Measurements from ENCODE around the gene KIAA1958. TPM values are rescaled to one million over a fixed set of nuclear protein-coding genes. Genes with fewer than 3 reads are reported as not detected.
"Not testable (repeated sequence)": the region's sequence is repeated elsewhere in the genome, so short reads cannot be mapped to it uniquely, and the experiment has no call there.

Gene KIAA1958
- polyA plus RNA-seq, 1 donor from 2014 or later, result 0.98 TPM

DNA sequence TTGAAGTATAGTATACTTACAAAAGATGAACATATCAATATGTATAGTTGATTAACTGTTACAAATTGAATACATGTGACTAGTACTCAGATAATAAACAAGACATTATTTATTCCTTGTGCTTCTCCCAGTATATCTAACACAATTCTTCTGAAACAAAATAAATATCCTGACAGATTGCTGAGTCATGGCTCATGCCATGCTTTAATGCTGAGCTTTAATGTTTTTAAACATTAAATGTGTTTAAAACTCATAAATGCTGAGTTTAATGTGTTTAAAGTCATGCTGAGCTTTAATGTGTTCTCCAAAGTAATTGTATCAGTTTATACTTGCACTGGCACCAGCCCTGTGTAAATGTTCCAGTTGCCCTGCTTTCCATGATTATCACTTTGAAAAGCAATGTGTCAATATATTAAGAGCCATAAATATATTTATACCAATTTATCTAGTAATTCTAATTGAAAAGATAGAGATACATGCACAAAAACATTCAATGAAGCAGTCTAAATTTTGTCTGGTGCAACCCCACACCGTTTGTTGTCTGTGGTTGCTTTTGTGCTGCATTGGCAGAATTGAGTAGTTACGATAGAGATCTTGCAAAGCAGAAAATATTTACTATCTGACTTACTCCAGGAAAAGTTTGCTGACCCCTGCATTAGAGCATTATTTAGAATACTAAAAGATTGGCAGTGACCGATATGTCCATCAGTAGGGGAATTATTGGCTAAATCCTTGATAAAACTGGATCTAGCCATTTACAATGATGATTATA is 15.7 kb downstream of the KIAA1958 start:
- no peaks in the 10 kb centered on the region for H3K27me3 Mint-ChIP-seq
- H3K4me1 Mint-ChIP-seq, result no peaks in the 10 kb centered on the region
- H3K36me3 Mint-ChIP-seq, result peaks cover 4% of the 10 kb centered on the region
- H3K9me3 Mint-ChIP-seq, result no peaks in the 10 kb centered on the region
- H3K4me3 Mint-ChIP-seq, result no peak overlapping the region
- peak overlapping the region in 1 of 3 donors; percentile 39 for H3K27ac Mint-ChIP-seq

DNA sequence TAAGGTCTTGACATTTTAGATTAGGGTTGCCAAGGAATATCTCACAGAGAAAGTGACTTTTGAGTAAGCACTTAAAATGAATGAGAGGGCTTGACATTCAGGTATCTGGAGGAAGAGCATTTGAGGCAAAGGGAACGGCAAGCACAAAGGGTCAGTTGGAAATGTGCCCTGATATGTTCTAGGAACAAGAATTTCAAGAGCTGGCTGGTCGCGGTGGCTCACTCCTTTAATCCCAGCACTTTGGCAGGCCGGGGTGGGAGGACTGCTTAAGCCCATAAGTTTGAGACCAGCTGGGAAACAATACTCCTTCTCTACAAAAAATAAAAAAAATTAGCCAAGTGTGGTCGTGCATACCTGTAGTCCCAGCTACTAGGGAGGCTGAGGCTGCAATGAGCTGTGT is 16.5 kb downstream of the KIAA1958 start:
- Mint-ChIP-seq H3K27ac (no peak overlapping the region), H3K9me3 (no peaks in the 10 kb centered on the region)

DNA sequence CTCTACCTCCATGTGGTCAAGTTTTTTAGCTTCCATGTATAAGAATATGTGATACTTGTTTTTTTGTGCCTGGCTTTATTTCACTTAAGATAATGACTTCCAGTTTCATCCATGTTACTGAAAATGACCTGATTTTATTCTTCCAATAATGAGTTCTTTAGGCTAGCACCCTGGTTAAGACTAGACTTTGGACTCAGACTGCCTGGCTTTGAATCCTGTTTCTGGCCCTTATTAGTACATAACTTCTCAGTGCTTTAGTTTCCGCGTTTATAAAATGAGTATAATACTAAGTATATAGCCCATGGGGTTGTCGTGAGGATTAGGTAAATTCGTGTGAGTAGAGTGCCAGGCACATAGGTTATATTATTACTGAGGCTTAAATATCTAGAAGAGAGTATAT is 18.5 kb downstream of the KIAA1958 start:
- Mint-ChIP-seq H3K4me3 (no peak overlapping the region), H3K9me3 (no peaks in the 10 kb centered on the region), H3K4me1 (no peaks in the 10 kb centered on the region), H3K36me3 (peaks cover 4% of the 10 kb centered on the region), H3K27ac (no peak overlapping the region), H3K27me3 (no peaks in the 10 kb centered on the region)

More for the DNA sequence above, 16.5 kb downstream of the KIAA1958 start:
- Mint-ChIP-seq H3K4me1 (no peaks in the 10 kb centered on the region), H3K27me3 (no peaks in the 10 kb centered on the region), H3K4me3 (peak overlapping the region in 1 of 4 donors; percentile 33), H3K36me3 (peaks cover 4% of the 10 kb centered on the region)

DNA sequence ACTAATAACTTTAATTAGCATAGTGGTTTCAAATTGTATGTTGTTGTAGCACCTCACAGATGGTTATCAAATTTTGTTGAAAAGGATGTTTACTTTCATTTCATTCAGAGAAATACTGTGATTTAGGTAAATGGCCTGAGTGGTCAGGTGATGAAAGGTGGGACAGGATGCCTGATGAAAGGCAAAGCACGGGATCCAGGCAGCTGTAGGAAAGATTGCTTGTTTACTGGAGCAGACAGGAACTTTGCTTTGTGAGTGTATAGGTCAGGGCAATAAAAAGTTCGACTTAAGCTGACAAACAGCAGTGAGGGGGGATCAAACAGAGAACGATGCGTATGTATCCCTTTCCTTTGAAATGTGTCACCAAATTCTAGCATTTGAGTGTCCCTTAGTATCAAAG is 19.0 kb downstream of the KIAA1958 start:
- no peaks in the 10 kb centered on the region for H3K9me3 Mint-ChIP-seq
- no peak overlapping the region for H3K27ac Mint-ChIP-seq
- H3K27me3 Mint-ChIP-seq, result no peaks in the 10 kb centered on the region
- H3K4me3 Mint-ChIP-seq, result no peak overlapping the region
- H3K4me1 Mint-ChIP-seq, result no peaks in the 10 kb centered on the region
- H3K36me3 Mint-ChIP-seq, result peaks cover 4% of the 10 kb centered on the region

- no peaks in the 10 kb centered on the region for H3K27me3 Mint-ChIP-seq
- H3K4me3 Mint-ChIP-seq, result no peak overlapping the region
Observed at GRCh38 chr9:112506571-112506970, 19.9 kb downstream of the KIAA1958 start.

GRCh38 chr9:112507001-112507680 is 20.5 kb downstream of the KIAA1958 start:
- Mint-ChIP-seq H3K27me3 (no peaks in the 10 kb centered on the region), H3K4me3 (no peak overlapping the region), H3K36me3 (peaks cover 4% of the 10 kb centered on the region), H3K4me1 (no peaks in the 10 kb centered on the region), H3K27ac (no peak overlapping the region), H3K9me3 (no peaks in the 10 kb centered on the region)

More at GRCh38 chr9:112506571-112506970, 19.9 kb downstream of the KIAA1958 start:
- Mint-ChIP-seq H3K27ac (peak overlapping the region in 1 of 3 donors; percentile 4), H3K4me1 (no peaks in the 10 kb centered on the region), H3K36me3 (peaks cover 4% of the 10 kb centered on the region), H3K9me3 (no peaks in the 10 kb centered on the region)

DNA sequence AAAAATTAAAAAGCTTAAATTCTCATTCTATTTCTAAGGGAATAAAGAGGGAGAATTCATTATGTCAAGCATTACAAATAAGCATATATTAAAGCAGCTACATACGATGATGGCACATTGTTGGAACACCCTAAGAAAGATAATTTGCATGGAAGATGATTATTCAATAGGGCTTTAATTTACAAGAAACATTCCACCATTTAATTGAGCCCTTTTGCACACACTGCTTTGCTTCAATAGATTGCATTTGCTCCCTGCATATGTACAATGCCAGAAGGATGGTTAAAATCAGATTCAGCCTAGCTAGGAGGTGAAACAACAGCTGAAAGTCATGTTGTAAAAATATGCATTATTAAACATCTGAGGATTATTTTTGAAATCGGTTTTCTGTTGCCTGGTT is 21.8 kb downstream of the KIAA1958 start:
- Mint-ChIP-seq H3K4me1 (no peaks in the 10 kb centered on the region), H3K27me3 (no peaks in the 10 kb centered on the region), H3K27ac (no peak overlapping the region), H3K4me3 (no peak overlapping the region), H3K36me3 (no peaks in the 10 kb centered on the region), H3K9me3 (no peaks in the 10 kb centered on the region)

DNA sequence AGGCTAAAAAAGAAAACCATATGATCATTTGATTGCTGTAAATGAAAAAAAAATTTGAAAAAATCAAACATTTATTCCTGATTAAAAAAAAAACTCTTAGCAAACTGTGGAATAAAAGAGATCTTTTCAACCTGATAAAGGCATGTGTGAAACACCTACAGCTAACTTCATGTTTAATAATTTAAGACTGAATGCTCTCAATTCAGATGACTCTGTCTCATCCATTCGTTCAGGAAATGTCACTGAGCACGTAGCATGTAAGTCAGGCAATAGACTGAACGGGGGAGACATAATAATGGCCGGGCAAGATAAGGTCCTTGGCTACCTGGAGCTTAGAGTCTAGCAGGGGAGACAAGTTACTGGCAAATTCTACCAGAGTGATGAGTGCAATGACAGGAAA is 25.8 kb downstream of the KIAA1958 start:
- not testable (repeated sequence) for H3K27me3 Mint-ChIP-seq, H3K36me3 Mint-ChIP-seq, H3K9me3 Mint-ChIP-seq, H3K27ac Mint-ChIP-seq, H3K4me3 Mint-ChIP-seq, H3K4me1 Mint-ChIP-seq

- Mint-ChIP-seq H3K9me3 (no peaks in the 10 kb centered on the region), H3K36me3 (no peaks in the 10 kb centered on the region), H3K4me3 (no peak overlapping the region), H3K4me1 (peaks cover 0 to 1% (median 0%) of the 10 kb centered on the region in 3 donors), H3K27me3 (no peaks in the 10 kb centered on the region), H3K27ac (no peak overlapping the region)
Observed at GRCh38 chr9:112516769-112517168, 30.1 kb downstream of the KIAA1958 start.

- Mint-ChIP-seq H3K27me3 (no peaks in the 10 kb centered on the region), H3K4me1 (peaks cover 0 to 1% (median 0%) of the 10 kb centered on the region in 3 donors), H3K27ac (no peak overlapping the region), H3K9me3 (no peaks in the 10 kb centered on the region), H3K4me3 (no peak overlapping the region), H3K36me3 (no peaks in the 10 kb centered on the region)
Observed at GRCh38 chr9:112520069-112520468, 33.4 kb downstream of the KIAA1958 start.

DNA sequence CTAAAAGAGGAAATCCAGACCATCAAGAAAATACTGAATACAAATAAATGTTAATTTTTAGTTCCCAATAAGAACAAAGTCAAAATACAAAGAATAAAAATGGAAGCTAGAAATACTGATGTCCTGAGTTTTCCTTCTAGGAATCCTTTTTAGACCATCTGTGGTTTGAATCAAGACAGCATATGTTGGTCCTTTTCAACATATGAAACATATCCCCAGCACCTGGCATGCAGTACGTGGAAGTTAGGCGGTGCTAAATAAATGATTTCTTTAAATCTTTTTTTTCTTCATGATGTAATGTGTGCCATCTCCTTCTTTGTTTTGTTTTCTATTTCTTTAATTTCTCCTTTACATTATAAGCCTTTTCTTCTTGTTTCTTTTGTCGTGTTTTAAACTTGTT is 34.0 kb downstream of the KIAA1958 start:
- Mint-ChIP-seq H3K4me3 (no peak overlapping the region), H3K9me3 (no peaks in the 10 kb centered on the region), H3K27me3 (no peaks in the 10 kb centered on the region), H3K36me3 (no peaks in the 10 kb centered on the region), H3K27ac (no peak overlapping the region), H3K4me1 (peaks cover 0 to 1% (median 0%) of the 10 kb centered on the region in 3 donors)

- H3K4me1 Mint-ChIP-seq, result no peaks in the 10 kb centered on the region
- H3K27ac Mint-ChIP-seq, result no peak overlapping the region
Observed at GRCh38 chr9:112526973-112527372, 40.3 kb downstream of the KIAA1958 start.

DNA sequence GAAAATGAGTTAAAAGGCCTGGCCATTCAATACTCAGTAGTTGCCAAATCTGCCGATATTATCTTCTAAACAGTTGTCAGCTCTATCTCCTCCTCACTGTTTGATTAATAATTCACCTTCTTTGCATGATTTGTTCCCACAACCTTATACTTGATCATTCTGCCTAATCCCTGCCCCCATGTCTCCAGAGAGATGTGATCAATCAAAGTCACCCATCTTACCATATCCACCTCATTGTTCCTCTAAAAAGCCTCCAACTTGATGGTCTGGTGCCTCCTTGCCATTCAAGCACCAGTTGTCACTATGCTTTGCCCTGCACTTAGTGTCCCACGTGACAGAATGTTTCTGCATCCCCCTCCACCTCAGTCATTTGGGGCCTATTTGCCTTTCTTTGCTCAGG is 41.3 kb downstream of the KIAA1958 start:
- peaks cover 6% of the 10 kb centered on the region for H3K36me3 Mint-ChIP-seq

More at GRCh38 chr9:112526973-112527372, 40.3 kb downstream of the KIAA1958 start:
- H3K9me3 Mint-ChIP-seq, result no peaks in the 10 kb centered on the region
- H3K27me3 Mint-ChIP-seq, result no peaks in the 10 kb centered on the region
- no peak overlapping the region for H3K4me3 Mint-ChIP-seq
- H3K36me3 Mint-ChIP-seq, result peaks cover 5% of the 10 kb centered on the region

GRCh38 chr9:112529316-112529715 is 42.7 kb downstream of the KIAA1958 start:
- H3K27me3 Mint-ChIP-seq, result no peaks in the 10 kb centered on the region
- no peak overlapping the region for H3K27ac Mint-ChIP-seq
- H3K36me3 Mint-ChIP-seq, result peaks cover 7% of the 10 kb centered on the region
- no peak overlapping the region for H3K4me3 Mint-ChIP-seq
- no peaks in the 10 kb centered on the region for H3K4me1 Mint-ChIP-seq
- H3K9me3 Mint-ChIP-seq, result peaks cover 0 to 2% (median 0%) of the 10 kb centered on the region in 3 donors

More for the DNA sequence above, 41.3 kb downstream of the KIAA1958 start:
- no peaks in the 10 kb centered on the region for H3K9me3 Mint-ChIP-seq
- no peak overlapping the region for H3K27ac Mint-ChIP-seq
- no peaks in the 10 kb centered on the region for H3K4me1 Mint-ChIP-seq
- H3K27me3 Mint-ChIP-seq, result no peaks in the 10 kb centered on the region
- H3K4me3 Mint-ChIP-seq, result no peak overlapping the region

DNA sequence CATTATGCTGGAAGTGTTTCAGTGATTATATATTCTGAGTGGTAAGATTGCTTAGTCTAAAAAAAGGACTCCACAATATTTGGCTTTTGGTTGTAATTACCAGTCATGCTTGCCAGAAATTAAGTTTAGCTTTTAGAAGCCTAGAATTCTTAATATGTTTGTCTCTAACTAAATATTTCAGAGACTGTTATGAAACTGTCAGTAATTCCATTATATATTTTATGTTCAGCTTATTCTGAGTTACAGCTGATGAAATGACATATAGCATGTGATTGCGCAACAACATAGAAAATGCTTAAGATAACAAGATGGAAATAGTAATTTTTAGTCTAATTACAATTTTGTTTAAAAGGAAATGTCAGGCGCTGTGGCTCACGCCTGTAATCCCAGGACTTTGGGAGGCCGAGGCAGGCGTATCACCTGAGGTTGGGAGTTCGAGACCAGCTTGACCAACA is 44.2 kb downstream of the KIAA1958 start:
- H3K36me3 Mint-ChIP-seq, result peaks cover 7% of the 10 kb centered on the region
- no peaks in the 10 kb centered on the region for H3K4me1 Mint-ChIP-seq
- H3K27me3 Mint-ChIP-seq, result no peaks in the 10 kb centered on the region
- no peak overlapping the region for H3K4me3 Mint-ChIP-seq
- no peak overlapping the region for H3K27ac Mint-ChIP-seq
- H3K9me3 Mint-ChIP-seq, result peaks cover 0 to 2% (median 0%) of the 10 kb centered on the region in 3 donors

Measured in IgD-negative memory B cell (primary cell).